HCT116 (cell line): ENCODE results near the gene SNX8. TPM values are rescaled to one million over a fixed set of nuclear protein-coding genes. Genes with fewer than 3 reads are reported as not detected.
A peak's percentile ranks its signal among the peaks of the same experiment; 100 is the strongest.

Source experiments
- ATAC-seq: fragments of 200-7000 bp; cut with Tn5 transposase; 2 replicates; pipeline ENCODE4 v1.9.1; 2020; ENCODE audit warnings: mild to moderate bottlenecking, moderate library complexity
- BruUV-seq: library from RNA; stranded (reverse); fragments of 400-500 nt; replicated peaks from 2 replicates; lab custom pipeline; 2021; lab: Mats Ljungman, UMichigan
- CTCF ChIA-PET: fragments of 300-600 bp; sonication (Branson Sonifier 250); formaldehyde crosslinking; loops from one replicate; lab custom pipeline; 2021; ENCODE audit warnings: antibody characterized with exemption; lab: Charles Lee
- POLR2A ChIA-PET: fragments of 300-600, 350-600 bp; sonication (Branson Sonifier 250); formaldehyde crosslinking; loops from one replicate; lab custom pipeline; 2021; ENCODE audit warnings: antibody characterized with exemption; lab: Charles Lee
- RAD21 ChIA-PET, 2 experiments: fragments of 300-600 bp; sonication (Branson Sonifier 250); formaldehyde crosslinking; loops; one replicate each; lab custom pipeline; 2023; ENCODE audit warnings: low total read pairs in 2 of 2; ENCODE audit not compliant: uncharacterized antibody in 2 of 2, unreplicated experiment in 2 of 2, low non-redundant PET in 1 of 2; lab: Charles Lee
- DNase-seq: peaks from one replicate; pipeline ENCODE4 v3.0.0-alpha.2; 2010; ENCODE audit warnings: low read depth, low spot score
- H2AFZ ChIP-seq: fragments of 200-600 bp; shearing (Covaris generic), sonication (generic); 2 replicates; pipeline ENCODE4 v1.6.1; 2017; ENCODE audit warnings: low read depth, mixed run types, mixed read lengths, antibody characterized with exemption, low read length; ENCODE audit not compliant: poor library complexity, severe bottlenecking
- H3K27ac ChIP-seq: 2 replicates; pipeline ENCODE4 v1.5.1; 2012; ENCODE audit warnings: low read depth, low read length
- H3K27me3 ChIP-seq: fragments of 200-600 bp; sonication (generic); 2 replicates; pipeline ENCODE4 v1.6.1; 2016; ENCODE audit warnings: mixed run types, low read length, mixed read lengths; ENCODE audit not compliant: insufficient read depth
- H3K36me3 ChIP-seq, 2 experiments: fragments of 200-500 bp in 1 of 2; fragments of 200-600 bp in 1 of 2; sonication (Bioruptor generic) in 1 of 2; sonication (generic) in 1 of 2; 2 replicates each; pipeline versions ENCODE4 v1.5.1 to v1.6.1; 2014 to 2016; ENCODE audit warnings: low read length in 2 of 2, inconsistent platforms in 1 of 2, mixed read lengths in 1 of 2, mixed run types in 1 of 2; ENCODE audit not compliant: insufficient read depth in 2 of 2, control insufficient read depth in 1 of 2
- H3K4me1 ChIP-seq, 2 experiments: fragments of 200-600 bp in 1 of 2; sonication (generic) in 1 of 2; 2 replicates each; pipeline versions ENCODE4 v1.5.1 to v1.6.1; 2012 to 2017; ENCODE audit warnings: low read length in 2 of 2, inconsistent platforms in 1 of 2, mild to moderate bottlenecking in 1 of 2, mixed read lengths in 1 of 2, mixed run types in 1 of 2, moderate library complexity in 1 of 2; ENCODE audit not compliant: insufficient read depth in 2 of 2, control insufficient read depth in 1 of 2
- H3K4me2 ChIP-seq: fragments of 200-600 bp; sonication (generic); 2 replicates; pipeline ENCODE4 v1.6.1; 2017; ENCODE audit warnings: mixed run types, low read length, mixed read lengths
- H3K4me3 ChIP-seq, 2 experiments: fragments of 200-600 bp in 1 of 2; sonication (generic) in 1 of 2; replicated peaks in 1 of 2; 2 replicates each; pipeline ENCODE4 v1.5.1; 2011 to 2016; ENCODE audit warnings: low read length in 2 of 2, control low read depth in 1 of 2, low read depth in 1 of 2, mild to moderate bottlenecking in 1 of 2, mixed read lengths in 1 of 2, mixed run types in 1 of 2
- H3K79me2 ChIP-seq: fragments of 200-600 bp; sonication (generic); 2 replicates; pipeline ENCODE4 v1.6.1; 2017; ENCODE audit warnings: mild to moderate bottlenecking, mixed run types, low read length, moderate library complexity, mixed read lengths; ENCODE audit not compliant: insufficient read depth
- H3K9ac ChIP-seq: fragments of 200-600 bp; sonication (generic); 2 replicates; pipeline ENCODE4 v1.6.1; 2016; ENCODE audit warnings: low read length, mixed read lengths
- H3K9me2 ChIP-seq: fragments of 200-600 bp; sonication (generic), shearing (Covaris generic); 2 replicates; pipeline ENCODE4 v1.6.1; 2017; ENCODE audit warnings: mixed run types, mild to moderate bottlenecking, moderate library complexity; ENCODE audit not compliant: insufficient read depth
- H3K9me3 ChIP-seq, 2 experiments: fragments of 200-500 bp in 1 of 2; fragments of 200-600 bp in 1 of 2; sonication (Bioruptor generic) in 1 of 2; sonication (generic) in 1 of 2; 2 replicates each; pipeline ENCODE4 v1.6.1; 2014 to 2017; ENCODE audit warnings: low read length in 2 of 2, mixed read lengths in 2 of 2, inconsistent platforms in 1 of 2, low read depth in 1 of 2, mild to moderate bottlenecking in 1 of 2, mixed run types in 1 of 2, moderate library complexity in 1 of 2; ENCODE audit not compliant: control insufficient read depth in 1 of 2, insufficient read depth in 1 of 2
- H4K20me1 ChIP-seq: fragments of 200-600 bp; sonication (generic), shearing (Covaris generic); 2 replicates; pipeline ENCODE4 v1.6.1; 2017; ENCODE audit warnings: mixed run types, mild to moderate bottlenecking, moderate library complexity; ENCODE audit not compliant: insufficient read depth
- CBX3 ChIP-seq: IDR thresholded peaks from 2 replicates; pipeline ENCODE4 v1.6.1; 2012; ENCODE audit warnings: low read depth
- EGR1 ChIP-seq: IDR thresholded peaks from 2 replicates; pipeline ENCODE4 v1.6.1; 2012; ENCODE audit warnings: low read depth
- ELF1 ChIP-seq: IDR thresholded peaks from 2 replicates; pipeline ENCODE4 v1.6.1; 2012; ENCODE audit warnings: low read depth, borderline replicate concordance
- EZH2 ChIP-seq: fragments of 200-600 bp; sonication (generic); IDR thresholded peaks from 2 replicates; pipeline ENCODE4 v1.6.1; 2017; ENCODE audit warnings: antibody characterized with exemption, mixed run types
- EZH2phosphoT487 ChIP-seq: fragments of 200-600 bp; IDR thresholded peaks from 2 replicates; pipeline ENCODE4 v1.6.1; 2018; ENCODE audit warnings: antibody characterized with exemption, borderline replicate concordance
- FOSL1 ChIP-seq: IDR thresholded peaks from 2 replicates; pipeline ENCODE4 v1.6.1; 2012; ENCODE audit warnings: low read depth
- RAD21 ChIP-seq: IDR thresholded peaks from 2 replicates; pipeline ENCODE4 v1.6.1; 2012; ENCODE audit warnings: low read depth, mild to moderate bottlenecking
- SRF ChIP-seq: IDR thresholded peaks from 2 replicates; pipeline ENCODE4 v1.6.1; 2012; ENCODE audit warnings: low read depth
- ZFX ChIP-seq: fragments of 450-650 bp; IDR thresholded peaks from 2 replicates; pipeline ENCODE4 v1.6.1; 2017
- ZNF274 ChIP-seq: fragments of 200-500 bp; sonication (Bioruptor generic); IDR thresholded peaks from 2 replicates; pipeline ENCODE4 v1.6.1; 2014; ENCODE audit warnings: mild to moderate bottlenecking, low read depth, low read length, inconsistent platforms
- intact Hi-C: fragments of 100-400 bp; cut with micrococcal nuclease; formaldehyde crosslinking; loops from 2 replicates; pipeline ENCODE4 v1.10.0; 2022
- total RNA-seq: library from RNA; stranded (reverse); gene quantifications from one replicate; pipeline ENCODE4 v1.2.1, GENCODE V29; 2021; ENCODE audit not compliant: unreplicated experiment
- TF ChIP-seq, protein P1 (sequence below): IDR thresholded peaks from 2 replicates; pipeline ENCODE4 v1.6.1; 2011; ENCODE audit warnings: mild to moderate bottlenecking, low read length, moderate library complexity; ENCODE audit not compliant: insufficient replicate concordance; ENCODE audit errors: extremely low read depth
- TF ChIP-seq, protein P2 (sequence below): IDR thresholded peaks from 2 replicates; pipeline ENCODE4 v1.6.1; 2012; ENCODE audit warnings: low read depth
- TF ChIP-seq, protein P3 (sequence below), 3 experiments: fragments of 200-600 bp in 1 of 3; sonication (generic) in 1 of 3; IDR thresholded peaks in 2 of 3; conservative IDR thresholded peaks in 1 of 3; 2 replicates each; pipeline ENCODE4 v1.5.1; 2012 to 2017; ENCODE audit warnings: low read depth in 2 of 3, low read length in 2 of 3, antibody characterized with exemption in 1 of 3, borderline replicate concordance in 1 of 3, control low read depth in 1 of 3, mild to moderate bottlenecking in 1 of 3, mixed read lengths in 1 of 3, mixed run types in 1 of 3, moderate library complexity in 1 of 3; ENCODE audit not compliant: insufficient read depth in 1 of 3
- TF ChIP-seq, protein P4 (sequence below): IDR thresholded peaks from 2 replicates; pipeline ENCODE4 v1.6.1; 2012

SNX8 gene
- total RNA-seq, 1 experiment from 2014 or later = 41.7 TPM

DNA sequence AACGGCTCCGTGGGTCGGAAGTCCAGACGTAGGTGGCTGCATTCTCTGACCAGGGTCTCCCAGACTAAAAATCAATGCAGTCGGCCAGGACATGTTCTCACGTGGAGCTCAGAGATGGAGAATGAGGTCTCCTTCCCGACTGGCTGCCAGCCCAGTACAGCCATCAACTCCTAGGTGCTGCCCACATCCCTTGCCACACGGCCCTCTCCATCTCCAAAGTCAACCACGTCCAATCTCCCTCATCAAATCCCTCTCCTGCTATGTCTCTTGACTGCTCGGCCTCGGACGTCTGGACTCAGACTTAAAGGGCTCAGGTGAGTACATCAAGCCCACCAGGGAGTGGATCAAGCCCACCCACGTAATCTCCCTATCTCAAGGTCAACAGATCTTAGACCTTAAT, 88.4 kb downstream of the SNX8 start:
- ATAC-seq (no peak), DNase-seq (no peak)
- CTCF ChIA-PET = no interaction called here
- Histone ChIP-seq H3K27me3 (no peaks in the 10 kb centered on the region), H3K4me3 (no peak overlapping the region), H3K4me2 (0 out of 2 replicates have a peak overlapping the region, but pooled peaks have one; percentile 35), H3K27ac (no peak overlapping the region), H3K9ac (no peak overlapping the region), H2AFZ (no peak overlapping the region), H3K9me2 (no peaks in the 10 kb centered on the region), H3K79me2 (peaks cover 67% of the 10 kb centered on the region), H3K36me3 (peaks cover 6 to 32% of the 10 kb centered on the region in 2 experiments; a peak in 3 of 4 replicates), H4K20me1 (no peaks in the 10 kb centered on the region), H3K9me3 (no peaks in the 10 kb centered on the region), H3K4me1 (peaks cover 0 to 19% of the 10 kb centered on the region in 2 experiments; a peak in 2 of 4 replicates)
- RAD21 ChIA-PET = no interaction called here
- no TSS peak for BruUV-seq
- POLR2A ChIA-PET = no interaction called here
- intact Hi-C loops = no loop called here
- no peak for TF ChIP-seq EGR1
- TF ChIP-seq EZH2 = no peak
- TF ChIP-seq SRF = no peak
- no peak for TF ChIP-seq EZH2phosphoT487
- TF ChIP-seq, protein P1, sequence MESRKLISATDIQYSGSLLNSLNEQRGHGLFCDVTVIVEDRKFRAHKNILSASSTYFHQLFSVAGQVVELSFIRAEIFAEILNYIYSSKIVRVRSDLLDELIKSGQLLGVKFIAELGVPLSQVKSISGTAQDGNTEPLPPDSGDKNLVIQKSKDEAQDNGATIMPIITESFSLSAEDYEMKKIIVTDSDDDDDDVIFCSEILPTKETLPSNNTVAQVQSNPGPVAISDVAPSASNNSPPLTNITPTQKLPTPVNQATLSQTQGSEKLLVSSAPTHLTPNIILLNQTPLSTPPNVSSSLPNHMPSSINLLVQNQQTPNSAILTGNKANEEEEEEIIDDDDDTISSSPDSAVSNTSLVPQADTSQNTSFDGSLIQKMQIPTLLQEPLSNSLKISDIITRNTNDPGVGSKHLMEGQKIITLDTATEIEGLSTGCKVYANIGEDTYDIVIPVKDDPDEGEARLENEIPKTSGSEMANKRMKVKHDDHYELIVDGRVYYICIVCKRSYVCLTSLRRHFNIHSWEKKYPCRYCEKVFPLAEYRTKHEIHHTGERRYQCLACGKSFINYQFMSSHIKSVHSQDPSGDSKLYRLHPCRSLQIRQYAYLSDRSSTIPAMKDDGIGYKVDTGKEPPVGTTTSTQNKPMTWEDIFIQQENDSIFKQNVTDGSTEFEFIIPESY = no peak
- TF ChIP-seq, protein P2, sequence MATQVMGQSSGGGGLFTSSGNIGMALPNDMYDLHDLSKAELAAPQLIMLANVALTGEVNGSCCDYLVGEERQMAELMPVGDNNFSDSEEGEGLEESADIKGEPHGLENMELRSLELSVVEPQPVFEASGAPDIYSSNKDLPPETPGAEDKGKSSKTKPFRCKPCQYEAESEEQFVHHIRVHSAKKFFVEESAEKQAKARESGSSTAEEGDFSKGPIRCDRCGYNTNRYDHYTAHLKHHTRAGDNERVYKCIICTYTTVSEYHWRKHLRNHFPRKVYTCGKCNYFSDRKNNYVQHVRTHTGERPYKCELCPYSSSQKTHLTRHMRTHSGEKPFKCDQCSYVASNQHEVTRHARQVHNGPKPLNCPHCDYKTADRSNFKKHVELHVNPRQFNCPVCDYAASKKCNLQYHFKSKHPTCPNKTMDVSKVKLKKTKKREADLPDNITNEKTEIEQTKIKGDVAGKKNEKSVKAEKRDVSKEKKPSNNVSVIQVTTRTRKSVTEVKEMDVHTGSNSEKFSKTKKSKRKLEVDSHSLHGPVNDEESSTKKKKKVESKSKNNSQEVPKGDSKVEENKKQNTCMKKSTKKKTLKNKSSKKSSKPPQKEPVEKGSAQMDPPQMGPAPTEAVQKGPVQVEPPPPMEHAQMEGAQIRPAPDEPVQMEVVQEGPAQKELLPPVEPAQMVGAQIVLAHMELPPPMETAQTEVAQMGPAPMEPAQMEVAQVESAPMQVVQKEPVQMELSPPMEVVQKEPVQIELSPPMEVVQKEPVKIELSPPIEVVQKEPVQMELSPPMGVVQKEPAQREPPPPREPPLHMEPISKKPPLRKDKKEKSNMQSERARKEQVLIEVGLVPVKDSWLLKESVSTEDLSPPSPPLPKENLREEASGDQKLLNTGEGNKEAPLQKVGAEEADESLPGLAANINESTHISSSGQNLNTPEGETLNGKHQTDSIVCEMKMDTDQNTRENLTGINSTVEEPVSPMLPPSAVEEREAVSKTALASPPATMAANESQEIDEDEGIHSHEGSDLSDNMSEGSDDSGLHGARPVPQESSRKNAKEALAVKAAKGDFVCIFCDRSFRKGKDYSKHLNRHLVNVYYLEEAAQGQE = no peak
- no peak for TF ChIP-seq FOSL1
- no peak for TF ChIP-seq RAD21
- TF ChIP-seq, protein P3, sequence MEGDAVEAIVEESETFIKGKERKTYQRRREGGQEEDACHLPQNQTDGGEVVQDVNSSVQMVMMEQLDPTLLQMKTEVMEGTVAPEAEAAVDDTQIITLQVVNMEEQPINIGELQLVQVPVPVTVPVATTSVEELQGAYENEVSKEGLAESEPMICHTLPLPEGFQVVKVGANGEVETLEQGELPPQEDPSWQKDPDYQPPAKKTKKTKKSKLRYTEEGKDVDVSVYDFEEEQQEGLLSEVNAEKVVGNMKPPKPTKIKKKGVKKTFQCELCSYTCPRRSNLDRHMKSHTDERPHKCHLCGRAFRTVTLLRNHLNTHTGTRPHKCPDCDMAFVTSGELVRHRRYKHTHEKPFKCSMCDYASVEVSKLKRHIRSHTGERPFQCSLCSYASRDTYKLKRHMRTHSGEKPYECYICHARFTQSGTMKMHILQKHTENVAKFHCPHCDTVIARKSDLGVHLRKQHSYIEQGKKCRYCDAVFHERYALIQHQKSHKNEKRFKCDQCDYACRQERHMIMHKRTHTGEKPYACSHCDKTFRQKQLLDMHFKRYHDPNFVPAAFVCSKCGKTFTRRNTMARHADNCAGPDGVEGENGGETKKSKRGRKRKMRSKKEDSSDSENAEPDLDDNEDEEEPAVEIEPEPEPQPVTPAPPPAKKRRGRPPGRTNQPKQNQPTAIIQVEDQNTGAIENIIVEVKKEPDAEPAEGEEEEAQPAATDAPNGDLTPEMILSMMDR (IDR thresholded peaks at IDR 0.05 in 2 of 3, conservative IDR thresholded peaks at IDR 0.05 in 1 of 3; ENCODE audit: borderline replicate concordance in 1 of 3, insufficient read depth in 1 of 3, low read depth in 2 of 3, low read length in 2 of 3) = no peak
- no peak for TF ChIP-seq ZNF274
- TF ChIP-seq, protein P4, sequence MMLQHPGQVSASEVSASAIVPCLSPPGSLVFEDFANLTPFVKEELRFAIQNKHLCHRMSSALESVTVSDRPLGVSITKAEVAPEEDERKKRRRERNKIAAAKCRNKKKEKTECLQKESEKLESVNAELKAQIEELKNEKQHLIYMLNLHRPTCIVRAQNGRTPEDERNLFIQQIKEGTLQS = no peak
- no peak for TF ChIP-seq CBX3
- no peak for TF ChIP-seq ZFX
- TF ChIP-seq ELF1 = no peak
